H1 (cell line): Measurements from ENCODE around the gene LHPP. TPM values are rescaled to one million over a fixed set of nuclear protein-coding genes. Genes with fewer than 3 reads are reported as not detected.

Source experiments
- CTCF ChIA-PET: fragments of 300-600 bp; sonication (Branson Sonifier 250); formaldehyde crosslinking; loops from one replicate; lab custom pipeline; 2021; ENCODE audit not compliant: partially characterized antibody; lab: Charles Lee
- POLR2A ChIA-PET: fragments of 300-600 bp; sonication (Branson Sonifier 250); formaldehyde crosslinking; loops from one replicate; lab custom pipeline; 2021; ENCODE audit warnings: inconsistent platforms; ENCODE audit not compliant: partially characterized antibody; lab: Charles Lee
- DNase-seq, 2 experiments: peaks; one replicate each; pipeline versions ENCODE4 v3.0.0 to v3.0.0-alpha.2; 2010 to 2022; ENCODE audit warnings: low spot score in 2 of 2, low read depth in 1 of 2, mixed read lengths in 1 of 2
- FAIRE-seq: peaks from 2 replicates; lab custom pipeline; 2011; peaks lifted over from hg19 to GRCh38; lab: Jason Lieb, UNC
- H2AFZ ChIP-seq: 2 replicates; pipeline ENCODE4 v1.8.1; 2012; ENCODE audit warnings: low read length, inconsistent platforms
- H2AK5ac ChIP-seq: 2 replicates; pipeline ENCODE4 v1.6.1; 2013; ENCODE audit warnings: low read depth, low read length
- H2BK120ac ChIP-seq: replicated peaks from 2 replicates; pipeline ENCODE3; 2013; ENCODE audit warnings: low read depth, low read length, inconsistent platforms
- H2BK12ac ChIP-seq: 2 replicates; pipeline ENCODE4 v1.6.1; 2013; ENCODE audit warnings: low read depth, low read length
- H2BK15ac ChIP-seq: 2 replicates; pipeline ENCODE4 v1.6.1; 2013; ENCODE audit warnings: low read length
- H2BK20ac ChIP-seq: 2 replicates; pipeline ENCODE4 v1.6.1; 2013; ENCODE audit warnings: low read length
- H2BK5ac ChIP-seq: 2 replicates; pipeline ENCODE4 v1.6.1; 2013; ENCODE audit warnings: low read depth, low read length
- H3K14ac ChIP-seq: 2 replicates; pipeline ENCODE4 v1.6.1; 2013; ENCODE audit warnings: inconsistent platforms; ENCODE audit not compliant: insufficient read length
- H3K18ac ChIP-seq: 2 replicates; pipeline ENCODE4 v1.6.1; 2013; ENCODE audit warnings: low read length; ENCODE audit errors: extremely low read depth
- H3K23ac ChIP-seq: 2 replicates; pipeline ENCODE4 v1.6.1; 2013; ENCODE audit warnings: inconsistent platforms; ENCODE audit not compliant: insufficient read length
- H3K23me2 ChIP-seq: 2 replicates; pipeline ENCODE4 v1.6.1; 2013; ENCODE audit warnings: low read depth, low read length
- H3K27ac ChIP-seq: 2 replicates; pipeline ENCODE4 v1.6.1; 2011; ENCODE audit warnings: low read depth, low read length, inconsistent platforms
- H3K27me3 ChIP-seq, 4 experiments: replicated peaks in 1 of 4; 1 replicate in 1 of 4; 2 replicates in 3 of 4; pipeline versions ENCODE4 v1.6.1 to v1.8.1; 2011 to 2013; ENCODE audit warnings: low read length in 3 of 4, mild to moderate bottlenecking in 3 of 4, inconsistent platforms in 2 of 4, mixed read lengths in 2 of 4, moderate library complexity in 1 of 4; ENCODE audit not compliant: control insufficient read depth in 3 of 4, insufficient read depth in 3 of 4; ENCODE audit errors: extremely low read depth in 1 of 4
- H3K36me3 ChIP-seq, 4 experiments: 2 replicates each; pipeline versions ENCODE4 v1.6.1 to v1.8.1; 2011 to 2013; ENCODE audit warnings: mild to moderate bottlenecking in 4 of 4, low read length in 3 of 4, moderate library complexity in 2 of 4, control low read depth in 1 of 4, inconsistent platforms in 1 of 4; ENCODE audit not compliant: insufficient read depth in 4 of 4, control insufficient read depth in 2 of 4
- H3K4ac ChIP-seq: replicated peaks from 2 replicates; pipeline ENCODE3; 2013; ENCODE audit warnings: low read length, low read depth, mixed read lengths, inconsistent platforms; ENCODE audit not compliant: insufficient read length
- H3K4me1 ChIP-seq, 4 experiments: replicated peaks in 1 of 4; 1 replicate in 1 of 4; 2 replicates in 3 of 4; pipeline versions ENCODE4 v1.6.1 to v1.8.1; 2011 to 2013; ENCODE audit warnings: low read length in 3 of 4, inconsistent platforms in 2 of 4, mixed read lengths in 1 of 4; ENCODE audit not compliant: insufficient read depth in 4 of 4, control insufficient read depth in 3 of 4
- H3K4me2 ChIP-seq, 2 experiments: 2 replicates each; pipeline versions ENCODE4 v1.6.1 to v1.8.1; 2011 to 2013; ENCODE audit warnings: low read depth in 2 of 2, low read length in 2 of 2, control low read depth in 1 of 2, inconsistent platforms in 1 of 2, mild to moderate bottlenecking in 1 of 2; ENCODE audit not compliant: insufficient read depth in 1 of 2
- H3K4me3 ChIP-seq, 4 experiments: fragments of 200-600, 300-600 bp in 1 of 4; sonication (generic), shearing (Covaris generic), sonication (Bioruptor Twin) in 1 of 4; 2 replicates each; pipeline versions ENCODE4 v1.5.1 to v1.8.1; 2011 to 2016; ENCODE audit warnings: low read length in 4 of 4, low read depth in 3 of 4, control low read depth in 2 of 4, inconsistent platforms in 2 of 4, mild to moderate bottlenecking in 2 of 4, mixed read lengths in 1 of 4, moderate library complexity in 1 of 4; ENCODE audit not compliant: insufficient read depth in 2 of 4; ENCODE audit errors: extremely low read depth in 1 of 4
- H3K56ac ChIP-seq: replicated peaks from 2 replicates; pipeline ENCODE3; 2013; ENCODE audit warnings: low read depth, mild to moderate bottlenecking, mixed read lengths, low read length, inconsistent platforms; ENCODE audit not compliant: insufficient read length
- H3K79me1 ChIP-seq: 2 replicates; pipeline ENCODE4 v1.6.1; 2013; ENCODE audit warnings: low read depth, low read length, control low read depth
- H3K79me2 ChIP-seq, 2 experiments: 2 replicates each; pipeline versions ENCODE4 v1.6.1 to v1.8.1; 2012 to 2013; ENCODE audit warnings: low read length in 2 of 2, mild to moderate bottlenecking in 2 of 2, inconsistent platforms in 1 of 2; ENCODE audit not compliant: insufficient read depth in 2 of 2, control insufficient read depth in 1 of 2
- H3K9ac ChIP-seq, 4 experiments: replicated peaks in 1 of 4; 1 replicate in 1 of 4; 2 replicates in 3 of 4; pipeline versions ENCODE4 v1.6.1 to v1.8.1; 2011 to 2013; ENCODE audit warnings: low read depth in 3 of 4, low read length in 3 of 4, control low read depth in 2 of 4, mild to moderate bottlenecking in 2 of 4, moderate library complexity in 2 of 4, inconsistent platforms in 1 of 4; ENCODE audit errors: extremely low read depth in 1 of 4
- H3K9me3 ChIP-seq, 2 experiments: 2 replicates each; pipeline versions ENCODE4 v1.6.1 to v1.8.1; 2012 to 2013; ENCODE audit warnings: mild to moderate bottlenecking in 2 of 2, moderate library complexity in 2 of 2, control low read depth in 1 of 2, inconsistent platforms in 1 of 2, low read depth in 1 of 2, low read length in 1 of 2, mixed read lengths in 1 of 2; ENCODE audit not compliant: insufficient read depth in 2 of 2
- H4K20me1 ChIP-seq, 2 experiments: replicated peaks in 1 of 2; 2 replicates each; pipeline versions ENCODE3 to v1.8.1; 2011 to 2013; ENCODE audit warnings: inconsistent platforms in 2 of 2, low read length in 2 of 2, mild to moderate bottlenecking in 1 of 2; ENCODE audit not compliant: insufficient read depth in 2 of 2, control insufficient read depth in 1 of 2
- H4K5ac ChIP-seq: 2 replicates; pipeline ENCODE4 v1.6.1; 2013; ENCODE audit warnings: low read length, low read depth, mixed read lengths, inconsistent platforms; ENCODE audit not compliant: insufficient read length
- H4K8ac ChIP-seq: 2 replicates; pipeline ENCODE4 v1.8.0; 2013; ENCODE audit warnings: mild to moderate bottlenecking, moderate library complexity, low read length, inconsistent platforms; ENCODE audit not compliant: insufficient read depth; ENCODE audit errors: extremely low read depth
- H4K91ac ChIP-seq: replicated peaks from 2 replicates; pipeline ENCODE3; 2013; ENCODE audit warnings: low read length, mixed read lengths, inconsistent platforms; ENCODE audit not compliant: insufficient read length
- ASH2L ChIP-seq: fragments of 200-600, 300-600 bp; sonication (generic); IDR thresholded peaks from one replicate; pipeline ENCODE4 v1.7.1; 2017; ENCODE audit warnings: low read length
- BACH1 ChIP-seq: IDR thresholded peaks from 2 replicates; pipeline ENCODE4 v1.6.1; 2012; ENCODE audit warnings: low read length, improper control_type of control experiment
- SIRT6 ChIP-seq: IDR thresholded peaks from one replicate; pipeline ENCODE4 v1.7.1; 2012; ENCODE audit warnings: low read length, inconsistent platforms
- SP2 ChIP-seq: IDR thresholded peaks from 2 replicates; pipeline ENCODE4 v1.6.1; 2012; ENCODE audit warnings: mild to moderate bottlenecking, low read length, inconsistent platforms
- SRF ChIP-seq: IDR thresholded peaks from 2 replicates; pipeline ENCODE4 v1.6.1; 2011; ENCODE audit warnings: mild to moderate bottlenecking, low read depth, low read length, moderate library complexity
- TEAD4 ChIP-seq: IDR thresholded peaks from 2 replicates; pipeline ENCODE4 v1.6.1; 2012; ENCODE audit warnings: low read depth, low read length, inconsistent platforms, mixed read lengths
- WGBS, 2 experiments: shearing (Covaris generic) in 1 of 2; methylation state at CpG; one replicate each; pipeline versions ENCODE4 v1.1.6 to v1.1.7; 2013 to 2015; ENCODE audit warnings: low lambda C conversion rate in 2 of 2, mixed read lengths in 2 of 2, inconsistent platforms in 1 of 2, low coverage in 1 of 2, missing lambda C conversion rate in 1 of 2; ENCODE audit not compliant: insufficient replicate concordance in 2 of 2, insufficient coverage in 1 of 2, insufficient read length in 1 of 2; ENCODE audit errors: extremely low coverage in 1 of 2, missing lambda C conversion rate in 1 of 2; 5-methylcytosine and 5-hydroxymethylcytosine counted together
- polyA plus RNA-seq, 7 experiments: library from polyadenylated mRNA; depleted of rRNA in 3 of 7; stranded (reverse) in 5 of 7; unstranded in 2 of 7; fragments of >200 nt in 5 of 7; fragments of 200-250 nt in 2 of 7; gene quantifications; 1 replicate in 5 of 7; 2 replicates in 1 of 7; 4 replicates in 1 of 7; pipeline versions ENCODE4 v1.2.1 to v1.2.3, GENCODE V29; 2011 to 2013; ENCODE audit warnings: missing spikeins in 2 of 7, mixed read lengths in 2 of 7
- total RNA-seq: library from RNA; stranded (reverse); fragmentation: NEBNext Ultra II Directional; extraction: Animal tissue kit (Norgen Biotek cat#: 25700); gene quantifications from 2 replicates; pipeline ENCODE4 v1.2.1, GENCODE V29; 2021
- TF ChIP-seq, protein P1 (sequence below): IDR thresholded peaks from 2 replicates; pipeline ENCODE4 v1.6.1; 2012; ENCODE audit warnings: low read length, inconsistent platforms
- TF ChIP-seq, protein P2 (sequence below): IDR thresholded peaks from 2 replicates; pipeline ENCODE4 v1.6.1; 2012; ENCODE audit warnings: inconsistent platforms
- TF ChIP-seq, protein P3 (sequence below): IDR thresholded peaks from 2 replicates; pipeline ENCODE4 v1.6.1; 2011; ENCODE audit warnings: low read depth, mild to moderate bottlenecking, low read length; ENCODE audit not compliant: insufficient read depth
- TF ChIP-seq, protein P4 (sequence below): IDR thresholded peaks from 2 replicates; pipeline ENCODE4 v1.6.1; 2012; ENCODE audit warnings: inconsistent platforms

Gene LHPP
- total and polyA plus RNA-seq, 2 of the 8 experiments (the other 6 are each of a cell fraction or from before 2014, with no cell fraction given) = 26.0 to 45.0 TPM

DNA sequence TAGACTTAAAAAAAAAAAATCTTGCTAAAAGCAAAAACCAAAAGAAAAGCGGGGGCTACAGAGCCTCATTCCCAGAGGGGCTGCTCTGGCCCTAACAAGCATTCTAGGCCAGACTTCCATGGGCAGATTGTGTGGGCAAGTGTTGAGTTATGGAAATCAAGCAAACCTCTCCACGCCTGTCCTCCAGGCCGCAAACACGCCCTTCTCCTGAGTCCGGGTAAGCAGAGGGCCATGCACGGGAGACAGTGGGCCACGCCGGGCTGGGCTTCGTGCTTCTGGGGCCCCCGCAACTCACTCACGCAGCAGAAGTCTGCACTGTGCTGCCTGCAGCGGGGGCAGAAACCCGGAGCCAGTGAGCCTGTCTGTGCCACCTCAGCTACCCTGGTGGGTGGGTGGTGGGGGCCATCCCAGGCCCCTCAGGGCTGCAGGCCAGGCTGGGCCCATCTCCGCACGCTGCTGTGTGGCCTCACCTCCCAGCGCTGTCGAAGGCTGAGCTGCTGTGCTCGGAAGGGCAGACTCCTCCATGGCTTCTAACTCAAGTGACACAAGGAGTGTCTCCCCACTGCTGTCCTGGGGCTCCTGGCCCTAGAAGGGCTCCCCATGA lies 156.9 kb downstream of the LHPP start:
- Histone ChIP-seq H2AFZ (no peak overlapping the region), H2AK5ac (no peak overlapping the region), H3K14ac (no peak overlapping the region), H3K4me3 (no peak overlapping the region), H3K4me2 (no peak overlapping the region), H4K8ac (no peak overlapping the region), H3K4me1 (peaks cover 0 to 8% (median 2%) of the 10 kb centered on the region in 4 experiments; a peak in 2 of 7 replicates), H3K9ac (no peak overlapping the region), H4K91ac (no peak overlapping the region), H3K36me3 (no peaks in the 10 kb centered on the region; a peak in 1 of 8 replicates), H3K56ac (no peak overlapping the region), H2BK120ac (no peak overlapping the region), H3K27ac (no peak overlapping the region), H3K9me3 (no peaks in the 10 kb centered on the region), H3K18ac (no peak overlapping the region), H4K20me1 (peaks cover 0 to 6% of the 10 kb centered on the region in 2 experiments), H2BK20ac (no peak overlapping the region), H3K23me2 (no peaks in the 10 kb centered on the region), H4K5ac (no peak overlapping the region), H3K27me3 (no peaks in the 10 kb centered on the region), H3K79me2 (no peaks in the 10 kb centered on the region), H3K23ac (no peak overlapping the region), H2BK5ac (no peak overlapping the region; the same call in 1 of the 2 replicates), H3K79me1 (no peaks in the 10 kb centered on the region), H2BK12ac (no peak overlapping the region), H2BK15ac (no peak overlapping the region), H3K4ac (no peak overlapping the region)
- CTCF ChIA-PET = interaction anchor here (0.8 to 1.6 kb wide), 5 partner anchors 12 to 106 kb away, joined by 3 to 4 read pairs (median 3); no protein-coding TSS in a partner anchor
- WGBS, 2 experiments = 97% methylated on average over 18 of the region's 18 CpGs; no CpG with 5 or more reads in 1 of the 2 experiments
- TF ChIP-seq SP2 (no peak), SRF (no peak), ASH2L (no peak), SIRT6 (no peak), TEAD4 (no peak), BACH1 (no peak)
- TF ChIP-seq, protein P1, sequence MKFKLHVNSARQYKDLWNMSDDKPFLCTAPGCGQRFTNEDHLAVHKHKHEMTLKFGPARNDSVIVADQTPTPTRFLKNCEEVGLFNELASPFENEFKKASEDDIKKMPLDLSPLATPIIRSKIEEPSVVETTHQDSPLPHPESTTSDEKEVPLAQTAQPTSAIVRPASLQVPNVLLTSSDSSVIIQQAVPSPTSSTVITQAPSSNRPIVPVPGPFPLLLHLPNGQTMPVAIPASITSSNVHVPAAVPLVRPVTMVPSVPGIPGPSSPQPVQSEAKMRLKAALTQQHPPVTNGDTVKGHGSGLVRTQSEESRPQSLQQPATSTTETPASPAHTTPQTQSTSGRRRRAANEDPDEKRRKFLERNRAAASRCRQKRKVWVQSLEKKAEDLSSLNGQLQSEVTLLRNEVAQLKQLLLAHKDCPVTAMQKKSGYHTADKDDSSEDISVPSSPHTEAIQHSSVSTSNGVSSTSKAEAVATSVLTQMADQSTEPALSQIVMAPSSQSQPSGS = no peak
- TF ChIP-seq, protein P2, sequence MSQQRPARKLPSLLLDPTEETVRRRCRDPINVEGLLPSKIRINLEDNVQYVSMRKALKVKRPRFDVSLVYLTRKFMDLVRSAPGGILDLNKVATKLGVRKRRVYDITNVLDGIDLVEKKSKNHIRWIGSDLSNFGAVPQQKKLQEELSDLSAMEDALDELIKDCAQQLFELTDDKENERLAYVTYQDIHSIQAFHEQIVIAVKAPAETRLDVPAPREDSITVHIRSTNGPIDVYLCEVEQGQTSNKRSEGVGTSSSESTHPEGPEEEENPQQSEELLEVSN = no peak
- TF ChIP-seq, protein P3, sequence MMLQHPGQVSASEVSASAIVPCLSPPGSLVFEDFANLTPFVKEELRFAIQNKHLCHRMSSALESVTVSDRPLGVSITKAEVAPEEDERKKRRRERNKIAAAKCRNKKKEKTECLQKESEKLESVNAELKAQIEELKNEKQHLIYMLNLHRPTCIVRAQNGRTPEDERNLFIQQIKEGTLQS = no peak
- TF ChIP-seq, protein P4, sequence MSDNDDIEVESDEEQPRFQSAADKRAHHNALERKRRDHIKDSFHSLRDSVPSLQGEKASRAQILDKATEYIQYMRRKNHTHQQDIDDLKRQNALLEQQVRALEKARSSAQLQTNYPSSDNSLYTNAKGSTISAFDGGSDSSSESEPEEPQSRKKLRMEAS = no peak
- POLR2A ChIA-PET = no interaction called here
- FAIRE-seq (no peak), DNase-seq (no peak)
